HG03039 (cell line): ENCODE results near the gene ROCK2.
"Not testable (repeated sequence)": the region's sequence is repeated elsewhere in the genome, so short reads cannot be mapped to it uniquely, and the experiment has no call there.

ENCODE experiments used
- ATAC-seq: cut with Tn5 transposase; IDR thresholded peaks from one replicate; pipeline ENCODE4 v1.9.1; 2021; ENCODE audit warnings: mild to moderate bottlenecking, moderate library complexity; ENCODE audit not compliant: unreplicated experiment

Gene ROCK2

GRCh38 chr2:11342551-11343367 lies 1.7 kb downstream of the ROCK2 start:
- ATAC-seq, result no peak

GRCh38 chr2:11340717-11341116 lies 3.7 kb downstream of the ROCK2 start:
- no peak for ATAC-seq

- ATAC-seq, result no peak
Observed at GRCh38 chr2:11339508-11340083, 4.8 kb downstream of the ROCK2 start.

GRCh38 chr2:11338580-11338979 lies 5.9 kb downstream of the ROCK2 start:
- no peak for ATAC-seq

GRCh38 chr2:11337909-11338308 lies 6.5 kb downstream of the ROCK2 start:
- ATAC-seq, result no peak

- ATAC-seq, result no peak
Observed at GRCh38 chr2:11336189-11336588, 8.2 kb downstream of the ROCK2 start.

- ATAC-seq, result no peak
Observed at GRCh38 chr2:11333427-11334183, 10.8 kb downstream of the ROCK2 start.

GRCh38 chr2:11332596-11332995 lies 11.8 kb downstream of the ROCK2 start:
- ATAC-seq, result no peak

GRCh38 chr2:11330457-11331142 lies 13.8 kb downstream of the ROCK2 start:
- ATAC-seq, result no peak

GRCh38 chr2:11329776-11330175 lies 14.7 kb downstream of the ROCK2 start:
- ATAC-seq, result no peak

GRCh38 chr2:11328522-11328921 lies 15.9 kb downstream of the ROCK2 start:
- ATAC-seq, result not testable (repeated sequence)

- no peak for ATAC-seq
Observed at GRCh38 chr2:11327871-11328270, 16.6 kb downstream of the ROCK2 start.

GRCh38 chr2:11326677-11327211 lies 17.7 kb downstream of the ROCK2 start:
- ATAC-seq, result no peak

GRCh38 chr2:11325961-11326676 lies 18.3 kb downstream of the ROCK2 start:
- no peak for ATAC-seq

GRCh38 chr2:11321847-11322246 lies 22.6 kb downstream of the ROCK2 start:
- no peak for ATAC-seq

GRCh38 chr2:11320698-11321492 lies 23.5 kb downstream of the ROCK2 start:
- no peak for ATAC-seq

- no peak for ATAC-seq
Observed at GRCh38 chr2:11319939-11320338, 24.5 kb downstream of the ROCK2 start.

GRCh38 chr2:11315074-11315705 lies 29.2 kb downstream of the ROCK2 start:
- no peak for ATAC-seq

- ATAC-seq, result no peak
Observed at GRCh38 chr2:11314487-11314886, 29.9 kb downstream of the ROCK2 start.
